Effector memory CD8-positive, alpha-beta T cell (primary cell): ENCODE measurements around the gene TRIM32.
A peak's percentile ranks its signal among the peaks of the same experiment; 100 is the strongest.

Experiments
- ATAC-seq: fragments of 150-1000 bp; cut with Tn5 transposase; replicated peaks from 2 replicates; pipeline ENCODE4 v1.10.0; 2021; ENCODE audit warnings: mild to moderate bottlenecking, moderate library complexity
- DNase-seq, 3 experiments: peaks; one replicate each; pipeline ENCODE4 v3.0.0; 2021
- H3K27ac Mint-ChIP-seq, 2 donors: one replicate each; pipeline ENCODE4 v1.8.0; 2022; ENCODE audit warnings: mild to moderate bottlenecking in 2 of 2, mixed read lengths in 2 of 2, moderate library complexity in 2 of 2
- H3K27me3 Mint-ChIP-seq, 2 donors: one replicate each; pipeline ENCODE4 v1.8.0; 2022; ENCODE audit warnings: mixed read lengths in 2 of 2
- H3K36me3 Mint-ChIP-seq: one replicate; pipeline ENCODE4 v1.8.0; 2022; ENCODE audit warnings: mild to moderate bottlenecking, moderate library complexity, mixed read lengths; ENCODE audit not compliant: insufficient read depth
- H3K4me1 Mint-ChIP-seq, 2 donors: one replicate each; pipeline ENCODE4 v1.8.0; 2022; ENCODE audit warnings: low read depth in 2 of 2, mixed read lengths in 2 of 2
- H3K4me3 Mint-ChIP-seq, 2 donors: one replicate each; pipeline ENCODE4 v1.8.0; 2022; ENCODE audit warnings: mild to moderate bottlenecking in 2 of 2, mixed read lengths in 2 of 2, moderate library complexity in 2 of 2
- H3K9me3 Mint-ChIP-seq, 2 donors: one replicate each; pipeline ENCODE4 v1.8.0; 2022; ENCODE audit warnings: mixed read lengths in 2 of 2

TRIM32 gene

GRCh38 chr9:116701940-116702642, 15.0 kb downstream of the TRIM32 start:
- DNase-seq (no peak), ATAC-seq (no peak)
- H3K9me3 Mint-ChIP-seq: no peaks in the 10 kb centered on the region
- H3K4me1 Mint-ChIP-seq: peaks cover 21 to 34% of the 10 kb centered on the region in 2 donors
- no peak overlapping the region for H3K4me3 Mint-ChIP-seq
- H3K27ac Mint-ChIP-seq: peak overlapping the region; percentile 17 to 32
- no peaks in the 10 kb centered on the region for H3K27me3 Mint-ChIP-seq
- peaks cover 22% of the 10 kb centered on the region for H3K36me3 Mint-ChIP-seq

- Mint-ChIP-seq H3K9me3 (no peaks in the 10 kb centered on the region), H3K27me3 (no peaks in the 10 kb centered on the region), H3K4me3 (no peak overlapping the region), H3K27ac (no peak overlapping the region), H3K4me1 (peaks cover 14 to 28% of the 10 kb centered on the region in 2 donors), H3K36me3 (peaks cover 10% of the 10 kb centered on the region)
- ATAC-seq: no peak
- no peak for DNase-seq
Measured at GRCh38 chr9:116703634-116704033, 16.5 kb downstream of the TRIM32 start.

DNA sequence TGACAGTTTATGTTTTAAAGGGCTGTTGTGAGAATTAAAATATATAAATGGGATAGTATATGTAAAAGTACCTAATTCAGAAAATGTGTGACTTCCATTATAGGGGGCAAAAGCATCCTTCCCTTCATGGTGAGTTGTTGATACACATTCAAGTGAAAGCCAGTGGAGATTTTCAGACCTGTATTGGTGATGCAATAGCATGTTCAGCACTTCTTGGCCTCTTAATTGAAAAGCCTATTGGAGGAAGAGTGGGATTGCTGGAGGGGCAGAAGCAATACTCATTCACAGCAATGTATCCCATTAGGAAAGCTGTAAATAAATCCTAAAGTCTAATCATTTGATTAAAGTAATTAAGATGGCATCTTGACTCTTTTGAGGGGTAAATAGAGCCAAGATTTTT, 17.4 kb downstream of the TRIM32 start:
- H3K27me3 Mint-ChIP-seq: no peaks in the 10 kb centered on the region
- H3K9me3 Mint-ChIP-seq: no peaks in the 10 kb centered on the region

DNA sequence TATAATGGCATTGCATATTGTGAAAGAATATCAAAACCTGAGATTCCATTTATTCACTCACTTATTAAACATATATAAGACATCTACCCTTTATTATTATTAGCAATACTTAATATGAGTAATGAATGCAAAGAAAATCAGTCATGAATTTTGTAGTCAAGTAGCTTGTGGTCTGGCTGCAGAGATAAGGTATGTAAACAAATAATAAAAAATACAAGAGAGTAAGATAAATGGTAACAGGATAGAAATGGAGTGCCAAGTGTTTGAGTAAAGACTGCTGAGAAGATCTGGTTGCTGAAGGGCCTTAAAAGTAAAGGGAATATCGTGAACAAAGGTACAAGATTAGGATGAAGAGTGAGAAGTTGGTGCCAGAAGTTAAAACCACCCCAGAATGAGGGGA, 18.4 kb downstream of the TRIM32 start:
- H3K9me3 Mint-ChIP-seq: no peaks in the 10 kb centered on the region
- ATAC-seq (no peak), DNase-seq (no peak)
- H3K36me3 Mint-ChIP-seq: peaks cover 3% of the 10 kb centered on the region
- no peak overlapping the region for H3K4me3 Mint-ChIP-seq
- peaks cover 14 to 20% of the 10 kb centered on the region in 2 donors for H3K4me1 Mint-ChIP-seq
- no peak overlapping the region for H3K27ac Mint-ChIP-seq
- H3K27me3 Mint-ChIP-seq: no peaks in the 10 kb centered on the region

More for the DNA sequence above, 17.4 kb downstream of the TRIM32 start:
- Mint-ChIP-seq H3K36me3 (peaks cover 3% of the 10 kb centered on the region), H3K4me1 (peaks cover 13 to 28% of the 10 kb centered on the region in 2 donors), H3K4me3 (no peak overlapping the region), H3K27ac (no peak overlapping the region)
- ATAC-seq (no peak), DNase-seq (no peak)

DNA sequence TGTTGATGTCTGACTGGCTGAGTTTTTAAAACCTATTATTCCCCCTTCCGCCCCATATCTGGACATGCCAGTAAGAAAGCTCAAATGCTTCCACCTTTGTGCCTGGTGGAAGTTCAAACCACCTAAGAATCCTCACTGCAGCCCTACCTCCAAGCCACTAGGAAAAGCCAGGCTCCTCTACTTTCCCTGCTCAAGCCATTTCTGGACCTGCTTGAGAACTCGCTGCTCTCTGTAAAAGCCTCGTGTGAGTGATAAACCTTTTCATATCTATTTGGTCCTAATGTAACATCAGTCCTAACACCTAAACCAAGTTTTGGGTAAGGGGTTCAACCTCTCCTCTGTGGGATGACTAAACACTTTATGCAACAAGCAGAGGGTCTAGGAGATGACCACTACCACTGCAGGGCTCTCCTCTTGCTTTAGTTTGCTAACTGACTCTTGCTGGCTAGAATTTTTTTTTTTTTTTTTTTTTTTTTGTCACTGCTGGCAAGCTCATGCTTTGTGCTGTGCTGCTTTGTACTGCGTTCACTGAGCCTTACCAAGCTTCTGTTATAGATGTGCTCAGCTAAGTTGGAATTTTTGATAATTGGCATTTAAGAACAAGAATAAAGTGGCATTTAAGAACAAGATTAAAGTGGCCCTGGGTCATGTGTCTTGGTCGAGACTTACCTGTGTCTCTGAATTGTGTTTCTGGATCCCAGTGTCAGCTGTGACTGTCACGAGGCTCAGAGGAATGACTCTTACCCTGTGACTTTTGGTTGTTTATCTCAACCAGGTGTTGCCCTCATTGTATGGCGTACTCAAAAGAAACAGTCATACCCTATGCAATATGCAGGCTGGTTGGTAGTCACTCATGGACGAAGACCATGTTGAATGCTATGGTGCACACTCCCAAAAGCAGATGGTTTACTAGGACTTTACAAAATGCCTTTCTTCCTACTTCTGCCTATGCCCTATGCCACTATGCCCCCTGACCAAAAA, 19.5 kb downstream of the TRIM32 start:
- DNase-seq (no peak), ATAC-seq (no peak)
- no peaks in the 10 kb centered on the region for H3K9me3 Mint-ChIP-seq
- no peak overlapping the region for H3K27ac Mint-ChIP-seq
- H3K4me1 Mint-ChIP-seq: peaks cover 6 to 9% of the 10 kb centered on the region in 2 donors
- H3K4me3 Mint-ChIP-seq: no peak overlapping the region
- H3K27me3 Mint-ChIP-seq: no peaks in the 10 kb centered on the region
- H3K36me3 Mint-ChIP-seq: no peaks in the 10 kb centered on the region

- H3K27ac Mint-ChIP-seq: no peak overlapping the region
- H3K4me1 Mint-ChIP-seq: peaks cover 0 to 4% of the 10 kb centered on the region in 2 donors
- H3K36me3 Mint-ChIP-seq: no peaks in the 10 kb centered on the region
- H3K9me3 Mint-ChIP-seq: no peaks in the 10 kb centered on the region
- H3K27me3 Mint-ChIP-seq: no peaks in the 10 kb centered on the region
- ATAC-seq (no peak), DNase-seq (no peak)
- no peak overlapping the region for H3K4me3 Mint-ChIP-seq
Measured at GRCh38 chr9:116712781-116713180, 25.7 kb downstream of the TRIM32 start.

DNA sequence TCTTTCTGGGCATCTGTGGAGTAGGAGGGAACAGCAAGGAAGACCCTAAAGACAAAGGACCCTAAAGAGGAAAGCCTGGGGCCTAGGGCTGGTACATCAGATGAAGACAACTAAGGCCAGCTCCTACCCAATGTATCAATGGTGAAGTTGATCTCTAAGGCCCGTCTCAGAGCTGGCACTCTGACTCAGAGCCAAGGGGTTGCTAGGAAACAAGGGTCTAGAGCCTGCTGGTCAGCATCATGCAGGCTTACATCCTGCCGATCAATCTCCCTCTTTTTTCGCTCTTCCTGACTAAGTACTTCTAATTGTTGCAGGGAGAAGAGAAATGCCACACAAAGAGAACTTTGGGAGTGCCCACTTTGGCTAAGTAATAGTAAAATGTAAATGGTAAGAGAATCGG, 26.2 kb downstream of the TRIM32 start:
- H3K27ac Mint-ChIP-seq: no peak overlapping the region
- no peaks in the 10 kb centered on the region for H3K36me3 Mint-ChIP-seq
- ATAC-seq: no peak
- H3K9me3 Mint-ChIP-seq: no peaks in the 10 kb centered on the region
- no peak overlapping the region for H3K4me3 Mint-ChIP-seq
- H3K4me1 Mint-ChIP-seq: peaks cover 0 to 4% of the 10 kb centered on the region in 2 donors
- no peak for DNase-seq
- no peaks in the 10 kb centered on the region for H3K27me3 Mint-ChIP-seq

- H3K9me3 Mint-ChIP-seq: no peaks in the 10 kb centered on the region
- ATAC-seq: no peak
Measured at GRCh38 chr9:116715751-116716150, 28.6 kb downstream of the TRIM32 start.

DNA sequence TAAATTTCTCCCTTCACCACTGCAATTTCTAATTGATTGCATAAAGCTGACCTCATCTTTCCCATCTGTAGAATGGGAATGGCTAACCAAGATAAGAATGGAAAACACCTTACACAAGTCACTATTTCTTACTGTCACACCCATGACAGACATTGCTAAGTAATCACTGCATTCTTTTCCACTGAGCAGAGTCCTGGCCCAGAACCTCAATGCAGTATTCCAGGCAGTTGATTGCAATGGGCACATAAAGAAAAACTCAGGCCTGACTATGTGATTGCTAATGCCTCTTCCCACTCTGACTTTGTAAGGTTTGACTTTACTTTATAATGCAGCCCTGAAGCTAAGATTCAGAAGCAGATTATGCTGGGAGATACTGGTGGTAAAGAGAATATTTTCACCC, 29.3 kb downstream of the TRIM32 start:
- peaks cover 0 to 7% of the 10 kb centered on the region in 2 donors for H3K27me3 Mint-ChIP-seq
- no peak for ATAC-seq
- no peaks in the 10 kb centered on the region for H3K4me1 Mint-ChIP-seq
- no peaks in the 10 kb centered on the region for H3K9me3 Mint-ChIP-seq
- H3K4me3 Mint-ChIP-seq: no peak overlapping the region
- no peak overlapping the region for H3K27ac Mint-ChIP-seq
- no peaks in the 10 kb centered on the region for H3K36me3 Mint-ChIP-seq
- DNase-seq: no peak

More at GRCh38 chr9:116715751-116716150, 28.6 kb downstream of the TRIM32 start:
- Mint-ChIP-seq H3K27ac (no peak overlapping the region), H3K36me3 (no peaks in the 10 kb centered on the region), H3K27me3 (peaks cover 0 to 7% of the 10 kb centered on the region in 2 donors), H3K4me1 (no peaks in the 10 kb centered on the region), H3K4me3 (no peak overlapping the region)
- DNase-seq: no peak

DNA sequence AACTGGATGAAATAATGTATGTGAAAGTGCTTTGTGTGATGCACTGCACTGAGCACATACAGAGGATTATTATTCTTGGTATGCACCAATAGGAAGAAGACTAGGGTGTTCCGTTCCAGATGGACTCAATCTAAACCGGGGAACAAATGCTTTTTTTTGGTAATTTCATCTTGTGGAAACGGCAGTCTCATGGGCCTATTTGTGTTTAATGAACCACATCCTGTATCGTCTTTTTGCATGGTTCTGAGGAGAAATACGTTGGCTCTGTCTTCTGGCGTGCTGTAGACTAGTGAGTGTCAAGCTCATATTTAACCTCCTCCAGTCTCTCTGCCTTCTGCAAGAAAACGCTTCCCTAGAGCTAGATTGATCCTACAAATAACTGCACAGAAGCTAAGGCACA, 30.0 kb downstream of the TRIM32 start:
- ATAC-seq: no peak
- Mint-ChIP-seq H3K4me1 (no peaks in the 10 kb centered on the region), H3K27me3 (peaks cover 0 to 7% of the 10 kb centered on the region in 2 donors), H3K4me3 (no peak overlapping the region), H3K9me3 (no peaks in the 10 kb centered on the region), H3K27ac (no peak overlapping the region), H3K36me3 (no peaks in the 10 kb centered on the region)
- DNase-seq: no peak

DNA sequence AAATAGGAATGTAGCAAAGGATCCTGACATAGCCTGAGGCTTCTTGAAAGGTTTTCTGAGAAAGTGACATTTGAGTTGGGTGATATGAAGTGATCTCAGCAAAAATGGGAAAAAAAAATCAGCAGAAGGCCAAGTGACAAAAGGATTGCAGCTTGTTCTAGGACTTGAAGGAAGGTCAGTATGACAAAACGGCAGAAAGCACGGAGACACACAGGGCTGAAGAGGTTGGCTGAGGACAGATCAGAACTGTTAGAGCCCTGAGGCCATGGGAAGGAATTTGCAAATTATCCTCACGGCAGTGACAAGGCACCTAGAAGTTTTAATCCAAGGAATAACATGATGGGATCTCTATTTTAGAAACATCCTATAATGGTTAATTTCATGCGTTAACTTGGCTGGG, 31.0 kb downstream of the TRIM32 start:
- Mint-ChIP-seq H3K27ac (no peak overlapping the region), H3K4me1 (no peaks in the 10 kb centered on the region), H3K9me3 (no peaks in the 10 kb centered on the region), H3K27me3 (peaks cover 0 to 7% of the 10 kb centered on the region in 2 donors), H3K36me3 (peaks cover 3% of the 10 kb centered on the region), H3K4me3 (no peak overlapping the region)
- ATAC-seq (no peak), DNase-seq (no peak)

- Mint-ChIP-seq H3K27ac (no peak overlapping the region), H3K4me1 (no peaks in the 10 kb centered on the region), H3K4me3 (no peak overlapping the region), H3K36me3 (peaks cover 3% of the 10 kb centered on the region), H3K27me3 (peaks cover 0 to 22% of the 10 kb centered on the region in 2 donors), H3K9me3 (no peaks in the 10 kb centered on the region)
- ATAC-seq (no peak), DNase-seq (no peak)
Measured at GRCh38 chr9:116720111-116720510, 33.0 kb downstream of the TRIM32 start.

DNA sequence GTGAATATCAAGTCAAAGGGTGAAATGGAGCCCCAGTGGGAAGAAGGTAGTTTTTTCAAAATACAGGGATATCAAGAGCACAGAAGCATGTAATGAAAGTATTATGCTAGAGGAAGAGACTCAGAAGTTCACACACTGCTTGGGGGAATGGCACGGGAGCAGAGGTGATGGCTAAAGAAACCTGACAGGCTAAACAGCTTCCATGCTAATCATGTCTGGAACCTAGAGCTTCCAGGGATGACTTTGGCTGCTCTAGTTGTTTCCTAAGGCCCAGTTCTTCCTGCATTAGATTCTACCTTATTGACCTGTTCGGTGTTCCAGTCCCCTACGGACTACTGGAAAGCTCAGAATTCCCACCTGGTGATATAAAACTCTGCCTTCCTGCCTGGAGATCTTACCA, 34.3 kb downstream of the TRIM32 start:
- DNase-seq (no peak), ATAC-seq (no peak)
- Mint-ChIP-seq H3K4me1 (no peaks in the 10 kb centered on the region), H3K36me3 (peaks cover 3% of the 10 kb centered on the region), H3K27ac (no peak overlapping the region), H3K27me3 (peaks cover 0 to 22% of the 10 kb centered on the region in 2 donors), H3K4me3 (no peak overlapping the region), H3K9me3 (no peaks in the 10 kb centered on the region)

DNA sequence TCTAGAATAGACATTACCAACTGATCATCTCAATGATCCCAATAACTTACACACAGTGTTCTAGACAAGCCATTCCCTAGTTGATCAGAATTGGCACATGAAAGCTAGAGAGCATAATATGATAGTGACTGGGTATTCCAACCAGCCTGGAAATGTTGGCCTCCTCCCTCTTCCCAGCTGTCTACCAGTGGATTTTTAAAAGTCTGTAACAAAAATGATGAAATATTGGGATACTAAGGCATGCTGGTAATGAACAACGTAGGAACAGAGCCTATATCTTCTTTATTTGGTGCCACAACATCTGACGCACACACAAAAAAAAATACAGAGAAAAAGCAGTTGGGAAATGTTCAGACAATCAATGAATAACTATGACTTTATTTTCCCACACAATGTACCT, 34.8 kb downstream of the TRIM32 start:
- no peak overlapping the region for H3K4me3 Mint-ChIP-seq
- H3K9me3 Mint-ChIP-seq: no peaks in the 10 kb centered on the region
- DNase-seq (no peak), ATAC-seq (no peak)
- no peak overlapping the region for H3K27ac Mint-ChIP-seq
- H3K36me3 Mint-ChIP-seq: peaks cover 3% of the 10 kb centered on the region
- H3K27me3 Mint-ChIP-seq: peaks cover 0 to 23% of the 10 kb centered on the region in 2 donors
- no peaks in the 10 kb centered on the region for H3K4me1 Mint-ChIP-seq
